K562 (cell line): ENCODE results near the gene ERICH2. TPM values are rescaled to one million over a fixed set of nuclear protein-coding genes. Genes with fewer than 3 reads are reported as not detected.

Experiments
- CHCHD3 ChIP-seq: fragments of 250-450 bp; sonication (Bioruptor Pico); IDR thresholded peaks from 2 replicates; pipeline ENCODE4 v2.1.2; 2022; ENCODE audit warnings: mild to moderate bottlenecking
- CTBP1 ChIP-seq: fragments of 450-650 bp; IDR thresholded peaks from 2 replicates; pipeline ENCODE4 v1.6.1; 2016; ENCODE audit warnings: borderline replicate concordance
- EP300 ChIP-seq: IDR thresholded peaks from 2 replicates; pipeline ENCODE4 v1.6.1; 2012; ENCODE audit warnings: low read length, improper control_type of control experiment
- ERF ChIP-seq: fragments of 450-650 bp; formaldehyde crosslinking; IDR thresholded peaks from 2 replicates; pipeline ENCODE4 v1.4.0; 2020; ENCODE audit warnings: mild to moderate bottlenecking, mixed read lengths
- GATA2 ChIP-seq: sonication (generic); formaldehyde crosslinking; IDR thresholded peaks from 2 replicates; pipeline ENCODE4 v1.4.0; 2020; ENCODE audit warnings: mild to moderate bottlenecking, missing genetic modification reagents
- JUND ChIP-seq, 2 experiments: IDR thresholded peaks; 2 replicates in 1 of 2; 3 replicates in 1 of 2; pipeline ENCODE4 v1.6.1; 2011; ENCODE audit warnings: borderline replicate concordance in 2 of 2, low read depth in 2 of 2, low read length in 2 of 2, improper control_type of control experiment in 1 of 2, missing biosample characterization in 1 of 2, missing genetic modification characterization in 1 of 2, missing genetic modification reagents in 1 of 2
- MCM2 ChIP-seq: fragments of 450-650 bp; IDR thresholded peaks from 2 replicates; pipeline ENCODE4 v1.6.1; 2017; ENCODE audit warnings: low read depth, mild to moderate bottlenecking
- POLR3G ChIP-seq: IDR thresholded peaks from 2 replicates; pipeline ENCODE4 v1.6.1; 2011; ENCODE audit not compliant: insufficient read length, insufficient replicate concordance; ENCODE audit errors: extremely low read depth
- RBM25 ChIP-seq: fragments of 200-400 bp; formaldehyde crosslinking; IDR thresholded peaks from 2 replicates; pipeline ENCODE4 v1.6.1; 2018; ENCODE audit warnings: low read length, low read depth, moderate library complexity; ENCODE audit not compliant: severe bottlenecking
- RCOR1 ChIP-seq, 2 experiments: IDR thresholded peaks; 2 replicates each; pipeline ENCODE4 v1.6.1; 2012; ENCODE audit warnings: low read depth in 2 of 2, low read length in 2 of 2, borderline replicate concordance in 1 of 2, improper control_type of control experiment in 1 of 2
- SIN3A ChIP-seq, 2 experiments: fragments of 150-350 bp in 1 of 2; IDR thresholded peaks; 2 replicates each; pipeline ENCODE4 v1.6.1; 2011 to 2016; ENCODE audit warnings: borderline replicate concordance in 2 of 2, low read depth in 2 of 2, low read length in 2 of 2, mild to moderate bottlenecking in 2 of 2, moderate library complexity in 2 of 2; ENCODE audit not compliant: control insufficient read depth in 1 of 2
- SMARCA4 ChIP-seq: fragments of 450-650 bp; IDR thresholded peaks from 2 replicates; pipeline ENCODE4 v1.6.1; 2016
- TEAD1 ChIP-seq, 2 experiments: fragments of 450-650 bp in 1 of 2; sonication (generic) in 1 of 2; formaldehyde crosslinking; IDR thresholded peaks; 2 replicates each; pipeline versions ENCODE4 v1.4.0 to v1.8.0; 2020 to 2022; ENCODE audit warnings: mild to moderate bottlenecking in 2 of 2, missing genetic modification reagents in 1 of 2
- ZBTB7A ChIP-seq: IDR thresholded peaks from 2 replicates; pipeline ENCODE4 v1.6.1; 2011; ENCODE audit warnings: low read depth, mild to moderate bottlenecking, low read length, moderate library complexity, borderline replicate concordance; ENCODE audit not compliant: control insufficient read depth
- ZNF76 ChIP-seq: fragments of 250-450 bp; sonication (Bioruptor Pico); IDR thresholded peaks from 2 replicates; pipeline ENCODE4 v1.4.0; 2020; ENCODE audit warnings: mild to moderate bottlenecking, moderate library complexity, borderline replicate concordance
- polyA plus RNA-seq, 8 experiments: library from polyadenylated mRNA; depleted of rRNA in 4 of 8; stranded (reverse) in 5 of 8; unstranded in 3 of 8; fragments of >200 nt; fragmentation: Nextera tagmentation in 2 of 8; fragmentation: Illumina TruSeq in 1 of 8; extraction: Ambion mirVana in 2 of 8; extraction: Trizol in 1 of 8; gene quantifications; 2 replicates each; pipeline versions ENCODE4 v1.2.1 to v1.2.3, GENCODE V29; 2011 to 2014; ENCODE audit warnings: inconsistent platforms in 1 of 8, missing spikeins in 1 of 8
- total RNA-seq, 7 experiments: library from RNA; depleted of rRNA in 6 of 7; stranded (reverse); fragments of >200 nt in 6 of 7; fragmentation: Illumina TruSeq in 2 of 7; extraction: Trizol in 2 of 7; gene quantifications; 2 replicates each; pipeline versions ENCODE4 v1.2.1 to v1.2.3, GENCODE V29; 2011 to 2021; ENCODE audit warnings: low replicate concordance in 1 of 7
- TF ChIP-seq, protein P1 (sequence below), 2 experiments: IDR thresholded peaks; 2 replicates each; pipeline ENCODE4 v1.6.1; 2012; ENCODE audit warnings: improper control_type of control experiment in 2 of 2, low read depth in 2 of 2, low read length in 2 of 2, borderline replicate concordance in 1 of 2
- TF ChIP-seq, protein P2 (sequence below): fragments of 450-650 bp; IDR thresholded peaks from 2 replicates; pipeline ENCODE4 v1.7.0; 2016; ENCODE audit warnings: borderline replicate concordance
- TF ChIP-seq, protein P3 (sequence below): sonication (generic); formaldehyde crosslinking; IDR thresholded peaks from 2 replicates; pipeline ENCODE4 v1.8.0; 2022; ENCODE audit warnings: mild to moderate bottlenecking, missing genetic modification reagents

ERICH2 gene
- total and polyA plus RNA-seq, 9 of the 15 experiments (the other 6 are each of a cell fraction or from before 2014, with no cell fraction given): 0.85 to 2.4 (median 1.6) TPM

DNA sequence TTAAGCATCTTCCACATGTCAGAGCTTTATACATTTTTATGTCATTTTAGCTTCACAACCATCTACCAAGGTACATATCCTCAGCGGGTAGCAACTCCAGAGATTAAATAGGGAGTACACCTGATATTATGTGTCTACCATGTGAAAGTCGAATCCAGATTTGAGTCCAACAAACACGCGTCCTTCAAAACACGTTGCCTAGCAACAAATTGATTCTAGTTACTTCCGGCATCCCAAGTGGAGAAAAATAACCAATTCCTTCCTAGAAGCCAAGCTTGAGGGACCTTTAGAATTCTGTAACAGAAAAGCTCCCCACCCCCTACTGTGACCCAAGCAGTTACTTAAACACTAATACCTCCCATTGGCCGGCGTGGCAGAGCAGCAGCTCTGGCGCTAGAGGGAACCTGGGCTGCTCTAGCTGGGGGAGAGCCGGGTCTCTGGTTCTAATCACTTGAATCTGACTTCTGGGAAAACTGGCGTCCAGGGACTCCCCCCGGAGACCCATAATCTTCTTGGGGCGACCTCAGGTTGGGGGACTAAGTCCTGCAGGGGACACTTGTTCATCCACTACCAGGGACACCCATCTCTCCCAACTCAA, at the start of gene ERICH2 (continued):
- TF ChIP-seq SIN3A (IDR thresholded peaks at IDR 0.05; ENCODE audit: borderline replicate concordance in 2 of 2, control insufficient read depth in 1 of 2, low read depth in 2 of 2, low read length in 2 of 2) (peak in 1 of 2 experiments; percentile 61; a peak in 2 of 4 replicates), RCOR1 (IDR thresholded peaks at IDR 0.05; ENCODE audit: borderline replicate concordance in 1 of 2, low read depth in 2 of 2, low read length in 2 of 2) (0 out of 4 replicates have a peak, but pooled peaks of 1 of the 2 experiments have one; percentile 32), SMARCA4 (peak; percentile 59), POLR3G (no peak), ERF (0 out of 2 replicates have a peak, but pooled peaks have one; percentile 58), EP300 (0 out of 2 replicates have a peak, but pooled peaks have one; percentile 11), TEAD1 (CRISPR knock-in tag; IDR thresholded peaks at IDR 0.05) (0 out of 4 replicates have a peak, but pooled peaks of 1 of the 2 experiments have one; percentile 62), MCM2 (no peak), ZNF76 (CRISPR knock-in tag) (no peak), CTBP1 (peak; percentile 57; the same call in 1 of the 2 replicates), CHCHD3 (CRISPR knock-in tag) (0 out of 2 replicates have a peak, but pooled peaks have one; percentile 70), RBM25 (no peak), ZBTB7A (peak; percentile 72; the same call in 1 of the 2 replicates), GATA2 (CRISPR knock-in tag) (peak; percentile 56; the same call in 1 of the 2 replicates), JUND (IDR thresholded peaks at IDR 0.05; ENCODE audit: borderline replicate concordance, low read depth, low read length) (peak; percentile 29; the same call in 1 of the 2 replicates), JUND (tag; IDR thresholded peaks at IDR 0.05; ENCODE audit: borderline replicate concordance, low read depth, low read length) (0 out of 3 replicates have a peak, but pooled peaks have one; percentile 32)
- TF ChIP-seq, protein P1, sequence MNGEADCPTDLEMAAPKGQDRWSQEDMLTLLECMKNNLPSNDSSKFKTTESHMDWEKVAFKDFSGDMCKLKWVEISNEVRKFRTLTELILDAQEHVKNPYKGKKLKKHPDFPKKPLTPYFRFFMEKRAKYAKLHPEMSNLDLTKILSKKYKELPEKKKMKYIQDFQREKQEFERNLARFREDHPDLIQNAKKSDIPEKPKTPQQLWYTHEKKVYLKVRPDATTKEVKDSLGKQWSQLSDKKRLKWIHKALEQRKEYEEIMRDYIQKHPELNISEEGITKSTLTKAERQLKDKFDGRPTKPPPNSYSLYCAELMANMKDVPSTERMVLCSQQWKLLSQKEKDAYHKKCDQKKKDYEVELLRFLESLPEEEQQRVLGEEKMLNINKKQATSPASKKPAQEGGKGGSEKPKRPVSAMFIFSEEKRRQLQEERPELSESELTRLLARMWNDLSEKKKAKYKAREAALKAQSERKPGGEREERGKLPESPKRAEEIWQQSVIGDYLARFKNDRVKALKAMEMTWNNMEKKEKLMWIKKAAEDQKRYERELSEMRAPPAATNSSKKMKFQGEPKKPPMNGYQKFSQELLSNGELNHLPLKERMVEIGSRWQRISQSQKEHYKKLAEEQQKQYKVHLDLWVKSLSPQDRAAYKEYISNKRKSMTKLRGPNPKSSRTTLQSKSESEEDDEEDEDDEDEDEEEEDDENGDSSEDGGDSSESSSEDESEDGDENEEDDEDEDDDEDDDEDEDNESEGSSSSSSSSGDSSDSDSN (IDR thresholded peaks at IDR 0.05; ENCODE audit: borderline replicate concordance in 1 of 2, low read depth in 2 of 2, low read length in 2 of 2): peak in 1 of 2 experiments; percentile 73; a peak in 1 of 4 replicates
- TF ChIP-seq, protein P2, sequence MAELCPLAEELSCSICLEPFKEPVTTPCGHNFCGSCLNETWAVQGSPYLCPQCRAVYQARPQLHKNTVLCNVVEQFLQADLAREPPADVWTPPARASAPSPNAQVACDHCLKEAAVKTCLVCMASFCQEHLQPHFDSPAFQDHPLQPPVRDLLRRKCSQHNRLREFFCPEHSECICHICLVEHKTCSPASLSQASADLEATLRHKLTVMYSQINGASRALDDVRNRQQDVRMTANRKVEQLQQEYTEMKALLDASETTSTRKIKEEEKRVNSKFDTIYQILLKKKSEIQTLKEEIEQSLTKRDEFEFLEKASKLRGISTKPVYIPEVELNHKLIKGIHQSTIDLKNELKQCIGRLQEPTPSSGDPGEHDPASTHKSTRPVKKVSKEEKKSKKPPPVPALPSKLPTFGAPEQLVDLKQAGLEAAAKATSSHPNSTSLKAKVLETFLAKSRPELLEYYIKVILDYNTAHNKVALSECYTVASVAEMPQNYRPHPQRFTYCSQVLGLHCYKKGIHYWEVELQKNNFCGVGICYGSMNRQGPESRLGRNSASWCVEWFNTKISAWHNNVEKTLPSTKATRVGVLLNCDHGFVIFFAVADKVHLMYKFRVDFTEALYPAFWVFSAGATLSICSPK: no peak
- TF ChIP-seq, protein P3, sequence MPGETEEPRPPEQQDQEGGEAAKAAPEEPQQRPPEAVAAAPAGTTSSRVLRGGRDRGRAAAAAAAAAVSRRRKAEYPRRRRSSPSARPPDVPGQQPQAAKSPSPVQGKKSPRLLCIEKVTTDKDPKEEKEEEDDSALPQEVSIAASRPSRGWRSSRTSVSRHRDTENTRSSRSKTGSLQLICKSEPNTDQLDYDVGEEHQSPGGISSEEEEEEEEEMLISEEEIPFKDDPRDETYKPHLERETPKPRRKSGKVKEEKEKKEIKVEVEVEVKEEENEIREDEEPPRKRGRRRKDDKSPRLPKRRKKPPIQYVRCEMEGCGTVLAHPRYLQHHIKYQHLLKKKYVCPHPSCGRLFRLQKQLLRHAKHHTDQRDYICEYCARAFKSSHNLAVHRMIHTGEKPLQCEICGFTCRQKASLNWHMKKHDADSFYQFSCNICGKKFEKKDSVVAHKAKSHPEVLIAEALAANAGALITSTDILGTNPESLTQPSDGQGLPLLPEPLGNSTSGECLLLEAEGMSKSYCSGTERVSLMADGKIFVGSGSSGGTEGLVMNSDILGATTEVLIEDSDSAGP (CRISPR knock-in tag): no peak
